HG03066 (cell line): ENCODE results near the gene CA14.
"Not testable (repeated sequence)": the region's sequence is repeated elsewhere in the genome, so short reads cannot be mapped to it uniquely, and the experiment has no call there.

Experiments used
- ATAC-seq: cut with Tn5 transposase; IDR thresholded peaks from one replicate; pipeline ENCODE4 v1.9.1; 2021; ENCODE audit warnings: low read depth; ENCODE audit not compliant: unreplicated experiment

The CA14 gene

DNA sequence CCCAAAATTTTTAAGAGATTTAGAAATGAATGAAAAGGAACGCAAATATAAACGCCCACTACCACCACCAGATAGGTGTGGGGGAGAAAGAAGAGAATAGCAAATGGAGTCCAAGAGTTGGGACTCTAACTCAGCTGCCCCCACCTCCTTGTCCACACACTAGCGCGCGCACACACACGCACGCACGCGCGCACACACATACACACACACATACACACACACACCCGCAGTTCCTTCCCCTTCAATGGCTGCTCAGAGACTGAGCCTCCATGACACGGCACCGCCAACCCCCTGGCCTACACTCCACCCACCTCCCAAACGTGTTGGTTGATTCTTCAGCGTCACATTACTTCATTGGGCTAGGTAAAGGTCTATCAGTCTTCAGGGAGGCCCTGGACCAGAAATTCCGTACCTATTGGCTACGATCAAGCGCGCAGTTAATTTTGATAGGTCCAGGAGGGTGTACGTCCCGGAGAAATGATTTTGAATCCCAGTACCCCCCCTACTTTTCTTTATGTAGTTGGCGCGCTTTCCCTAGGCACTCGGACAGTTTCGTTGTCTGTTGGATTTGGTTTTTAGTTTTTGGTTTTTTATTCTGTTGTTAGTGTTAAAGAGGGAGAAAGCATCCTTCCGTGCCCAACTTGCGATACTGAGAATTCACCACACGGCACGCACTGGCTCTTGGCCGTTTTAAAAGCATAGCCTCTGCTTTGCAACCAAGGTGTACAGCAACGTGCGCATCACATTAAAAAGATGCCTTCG lies 21.5 kb upstream of the CA14 start, which contains the start of gene ANP32E:
Gene ANP32E (minus strand): TSS at position 261 of the 762 bp plus-strand sequence. CDS start 326 bp downstream, outside the sequence.
- peak; percentile 77 for ATAC-seq

DNA sequence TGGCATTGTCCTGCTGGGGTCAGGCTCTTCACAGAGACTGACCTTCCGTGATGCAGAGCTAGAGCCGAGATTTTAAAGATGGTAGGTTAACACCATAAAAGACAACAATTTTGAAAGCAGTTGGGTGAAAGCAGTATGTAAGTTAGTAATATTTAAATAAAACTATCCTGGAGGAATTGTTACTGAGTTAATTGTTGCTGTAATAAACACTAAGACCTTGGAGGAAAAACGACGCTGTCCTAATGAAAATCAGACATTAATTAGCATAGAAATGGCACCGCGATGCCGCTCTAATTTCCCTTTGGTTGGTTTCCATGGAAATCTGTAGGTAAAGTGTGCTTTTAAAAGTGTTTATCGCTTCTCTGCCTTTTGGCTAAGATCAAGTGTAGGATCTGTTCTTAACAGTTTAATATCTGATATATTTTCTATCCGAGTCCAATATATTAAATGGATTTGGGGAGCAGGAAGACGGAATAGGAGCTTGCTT lies 20.9 kb upstream of the CA14 start:
- ATAC-seq, result no peak

- ATAC-seq, result not testable (repeated sequence)
Measured at GRCh38 chr1:150237176-150237575, 20.4 kb upstream of the CA14 start.

- ATAC-seq, result no peak
Measured at GRCh38 chr1:150237746-150238145, 19.8 kb upstream of the CA14 start.

- no peak for ATAC-seq
Measured at GRCh38 chr1:150243003-150243402, 14.6 kb upstream of the CA14 start.

DNA sequence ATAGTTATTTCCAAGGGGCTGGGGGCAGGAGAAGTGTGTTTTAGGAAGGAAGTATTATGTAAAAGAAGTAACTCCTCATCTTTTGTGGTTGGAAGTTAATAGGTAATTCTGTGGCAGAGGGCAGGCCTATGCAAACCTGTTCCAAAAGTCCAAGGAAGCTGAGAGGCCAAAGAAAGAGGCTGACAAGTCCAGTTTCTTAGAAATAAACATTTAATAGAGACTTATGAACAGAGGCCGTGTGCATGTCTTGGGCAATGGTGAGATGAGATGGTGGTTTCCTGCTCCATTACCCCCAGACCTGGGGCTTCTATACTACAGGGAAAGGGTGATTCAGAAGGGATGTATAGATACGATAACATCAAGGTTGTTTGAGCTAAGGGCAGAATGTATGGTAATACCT lies 7.6 kb upstream of the CA14 start:
- ATAC-seq, result no peak

DNA sequence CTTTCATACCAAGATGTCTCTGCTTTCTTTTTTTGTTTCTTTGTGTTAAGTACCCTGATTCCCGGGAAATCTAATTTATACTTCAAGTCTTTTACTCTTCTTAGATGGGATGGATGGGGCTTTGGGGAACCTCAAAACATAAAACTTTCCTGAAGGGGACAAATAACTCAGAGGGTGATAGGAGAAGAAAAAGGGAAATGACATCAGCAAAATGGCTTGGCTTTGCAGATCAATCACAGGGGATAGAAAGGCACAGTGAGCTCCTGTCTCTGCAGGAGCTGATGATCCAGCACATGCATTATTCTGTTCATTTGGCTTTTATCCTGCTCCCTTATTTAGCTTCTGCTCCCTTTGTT lies 1.4 kb upstream of the CA14 start:
- no peak for ATAC-seq

- ATAC-seq, result no peak
Measured at GRCh38 chr1:150256554-150257341, 826 bp upstream of the CA14 start.

- ATAC-seq, result no peak
Measured at GRCh38 chr1:150259217-150259616, 1.6 kb downstream of the CA14 start.

GRCh38 chr1:150259758-150260669 lies 2.4 kb downstream of the CA14 start:
- no peak for ATAC-seq

- no peak for ATAC-seq
Measured at GRCh38 chr1:150261367-150261766, 3.8 kb downstream of the CA14 start.

DNA sequence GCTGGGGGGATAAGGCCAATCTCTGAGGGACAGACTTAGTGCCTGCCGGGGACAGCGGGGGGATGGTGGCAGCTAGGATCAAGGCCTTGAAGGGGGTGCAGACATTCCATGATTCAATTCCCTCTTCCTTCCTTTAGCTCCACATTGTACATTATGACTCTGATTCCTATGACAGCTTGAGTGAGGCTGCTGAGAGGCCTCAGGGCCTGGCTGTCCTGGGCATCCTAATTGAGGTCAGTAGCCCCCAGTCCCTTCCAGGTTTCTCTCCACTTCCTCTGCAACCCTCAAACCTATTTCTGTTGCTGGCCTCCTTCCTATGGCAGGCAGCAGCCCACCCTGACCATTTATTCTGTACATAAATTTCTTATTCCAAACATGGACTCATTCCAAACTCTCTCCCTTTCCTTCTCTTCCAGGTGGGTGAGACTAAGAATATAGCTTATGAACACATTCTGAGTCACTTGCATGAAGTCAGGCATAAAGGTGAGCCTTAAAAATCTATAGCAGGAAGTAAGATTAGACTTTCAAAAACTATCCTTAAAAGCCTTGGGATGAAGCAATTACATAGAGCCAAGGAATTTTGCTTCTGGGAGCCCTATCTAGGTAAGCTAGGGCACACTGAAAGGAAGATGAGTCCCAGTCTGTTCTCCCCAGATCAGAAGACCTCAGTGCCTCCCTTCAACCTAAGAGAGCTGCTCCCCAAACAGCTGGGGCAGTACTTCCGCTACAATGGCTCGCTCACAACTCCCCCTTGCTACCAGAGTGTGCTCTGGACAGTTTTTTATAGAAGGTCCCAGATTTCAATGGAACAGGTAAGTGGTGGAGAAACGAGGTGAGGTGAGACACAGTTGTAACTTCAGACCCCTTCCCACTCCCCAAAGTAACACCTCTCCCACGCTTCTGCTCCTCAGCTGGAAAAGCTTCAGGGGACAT lies 5.1 kb downstream of the CA14 start:
- no peak for ATAC-seq

DNA sequence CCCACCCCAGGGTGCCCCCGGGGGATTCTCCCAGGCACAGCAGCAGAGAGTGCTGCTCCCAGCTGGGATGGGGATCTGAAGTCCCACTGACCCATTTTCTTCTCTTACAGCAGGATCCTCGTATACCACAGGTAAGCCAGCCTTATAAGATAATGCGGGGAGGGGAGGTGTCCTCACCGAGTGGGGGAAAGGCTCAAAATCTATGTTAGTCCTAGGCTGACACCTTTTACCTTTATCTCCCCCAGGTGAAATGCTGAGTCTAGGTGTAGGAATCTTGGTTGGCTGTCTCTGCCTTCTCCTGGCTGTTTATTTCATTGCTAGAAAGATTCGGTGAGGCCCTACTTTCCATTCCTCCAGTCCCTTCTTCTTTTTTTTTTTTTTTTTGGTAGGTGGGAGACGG lies 6.0 kb downstream of the CA14 start:
- ATAC-seq, result no peak

GRCh38 chr1:150267896-150268295 lies 10.3 kb downstream of the CA14 start:
- ATAC-seq, result no peak

- ATAC-seq, result no peak
Measured at GRCh38 chr1:150268340-150268704, 10.7 kb downstream of the CA14 start.

- peak; percentile 78 for ATAC-seq
Measured at GRCh38 chr1:150268705-150269403, 11.3 kb downstream of the CA14 start, which contains the start of gene APH1A. Gene APH1A, minus strand, starts transcription at chr1:150269016. Its CDS starts 206 bp downstream, at chr1:150268810.

DNA sequence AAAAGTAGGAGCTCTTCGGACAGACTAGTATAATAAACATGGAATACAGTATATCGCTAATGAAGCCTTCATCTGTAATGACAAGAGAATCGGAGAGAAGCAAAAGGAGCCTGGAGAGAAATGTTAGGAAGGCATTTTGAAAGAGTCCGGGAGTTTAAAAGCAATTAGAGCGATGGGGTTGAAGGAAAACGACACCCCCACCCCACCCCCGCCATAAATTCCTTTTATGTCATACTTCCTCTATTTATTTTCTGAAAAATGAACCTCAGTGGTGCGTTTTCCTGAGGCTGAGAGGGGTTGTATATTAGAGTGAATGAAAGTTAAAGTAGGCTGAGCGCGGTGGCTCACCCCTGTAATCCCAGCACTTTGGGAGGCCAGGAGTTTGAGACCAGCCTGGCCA lies 11.9 kb downstream of the CA14 start:
- ATAC-seq, result no peak

DNA sequence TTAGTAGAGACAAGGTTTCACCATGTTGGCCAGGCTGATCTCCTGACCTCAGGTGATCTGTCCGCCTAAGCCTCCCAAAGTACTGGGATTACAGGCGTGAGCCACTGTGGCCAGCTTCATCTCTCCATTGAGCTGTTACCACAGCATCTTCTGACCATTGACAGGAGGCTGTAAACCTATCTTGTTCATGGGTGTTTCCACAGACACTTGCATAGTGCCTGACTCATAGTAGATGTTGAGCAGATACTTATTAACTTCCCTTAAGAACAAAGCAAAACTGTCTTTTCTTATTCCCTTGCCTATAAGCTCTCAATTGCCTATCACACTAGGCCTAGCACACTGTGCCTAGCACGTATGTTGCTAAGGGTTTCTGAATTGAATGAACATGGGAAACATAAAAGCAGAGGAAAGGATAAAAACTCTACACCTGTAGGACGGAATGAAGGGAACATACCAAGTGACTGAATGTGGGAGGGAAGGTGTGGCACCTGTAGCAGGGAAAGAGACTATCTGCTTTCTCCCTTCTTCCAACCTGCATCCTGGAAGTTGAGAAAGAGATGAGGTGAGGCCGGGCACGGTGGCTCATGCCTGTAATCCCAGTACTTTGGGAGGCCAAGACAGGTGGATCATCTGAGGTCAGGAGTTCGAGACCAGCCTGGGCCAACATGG lies 13.9 kb downstream of the CA14 start:
- no peak for ATAC-seq
